Measurements from ENCODE around the gene SLAMF6.

The SLAMF6 gene

GRCh38 chr1:160460683-160461287 lies 62.3 kb downstream of the SLAMF6 start:
- DNase-seq = no peak

GRCh38 chr1:160460214-160460642 lies 62.8 kb downstream of the SLAMF6 start:
- no peak for DNase-seq

DNA sequence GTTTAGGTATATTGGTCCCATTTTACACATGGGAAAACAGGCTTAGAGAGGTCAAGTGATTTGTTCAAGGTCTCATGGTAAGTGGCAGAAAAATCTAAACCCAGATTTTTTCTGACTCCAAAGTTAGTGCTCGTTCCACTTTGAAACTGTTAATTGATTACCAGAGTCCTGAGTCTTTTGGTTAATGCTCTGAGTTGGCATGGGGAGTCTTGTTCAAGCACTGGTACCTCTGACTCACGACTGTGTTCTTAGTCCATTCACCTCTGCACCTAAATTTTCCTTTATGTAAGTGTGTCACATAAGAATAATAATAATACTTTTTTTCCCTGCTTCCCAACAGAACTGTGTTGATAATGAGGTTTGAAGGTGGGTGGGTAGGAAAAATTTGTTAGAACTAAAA lies 63.4 kb downstream of the SLAMF6 start:
- DNase-seq = no peak

DNA sequence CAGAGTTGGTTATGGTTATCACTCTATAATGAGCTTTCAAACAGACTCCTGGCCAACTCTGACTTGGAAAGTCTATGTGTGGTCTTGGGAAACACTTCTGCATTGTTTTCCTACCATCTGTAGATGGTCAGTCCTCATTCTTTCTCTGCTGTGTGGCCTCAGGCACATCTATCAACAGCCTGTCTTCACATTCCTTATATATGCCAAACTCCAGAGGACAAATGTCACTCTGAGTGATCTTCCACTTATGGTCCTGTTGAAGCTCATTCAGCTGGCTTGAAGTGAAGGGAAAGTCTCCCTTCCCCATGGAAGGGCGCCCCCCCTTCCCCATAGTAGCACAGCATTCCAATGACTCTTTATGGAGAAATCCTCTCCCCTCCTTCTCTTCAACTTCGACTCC lies 64.0 kb downstream of the SLAMF6 start:
- DNase-seq = no peak

DNA sequence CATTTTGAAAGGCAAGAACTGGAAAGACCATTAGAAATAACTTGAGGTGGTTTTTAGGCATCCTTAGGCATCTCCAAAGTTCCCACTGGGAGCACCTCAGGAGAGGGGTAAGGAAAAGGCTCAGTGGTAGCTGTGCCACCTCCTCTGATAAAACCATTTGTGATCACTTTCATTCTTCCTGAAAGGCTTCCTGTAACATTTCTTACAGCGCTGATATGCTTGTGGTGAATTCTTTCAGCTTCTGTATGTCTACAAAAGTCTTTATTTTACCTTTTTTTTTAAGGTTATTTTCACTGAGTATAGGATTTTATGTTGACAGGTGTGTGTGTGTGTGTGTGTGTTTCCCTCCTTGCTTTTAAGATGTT lies 67.9 kb downstream of the SLAMF6 start:
- no peak for DNase-seq

DNA sequence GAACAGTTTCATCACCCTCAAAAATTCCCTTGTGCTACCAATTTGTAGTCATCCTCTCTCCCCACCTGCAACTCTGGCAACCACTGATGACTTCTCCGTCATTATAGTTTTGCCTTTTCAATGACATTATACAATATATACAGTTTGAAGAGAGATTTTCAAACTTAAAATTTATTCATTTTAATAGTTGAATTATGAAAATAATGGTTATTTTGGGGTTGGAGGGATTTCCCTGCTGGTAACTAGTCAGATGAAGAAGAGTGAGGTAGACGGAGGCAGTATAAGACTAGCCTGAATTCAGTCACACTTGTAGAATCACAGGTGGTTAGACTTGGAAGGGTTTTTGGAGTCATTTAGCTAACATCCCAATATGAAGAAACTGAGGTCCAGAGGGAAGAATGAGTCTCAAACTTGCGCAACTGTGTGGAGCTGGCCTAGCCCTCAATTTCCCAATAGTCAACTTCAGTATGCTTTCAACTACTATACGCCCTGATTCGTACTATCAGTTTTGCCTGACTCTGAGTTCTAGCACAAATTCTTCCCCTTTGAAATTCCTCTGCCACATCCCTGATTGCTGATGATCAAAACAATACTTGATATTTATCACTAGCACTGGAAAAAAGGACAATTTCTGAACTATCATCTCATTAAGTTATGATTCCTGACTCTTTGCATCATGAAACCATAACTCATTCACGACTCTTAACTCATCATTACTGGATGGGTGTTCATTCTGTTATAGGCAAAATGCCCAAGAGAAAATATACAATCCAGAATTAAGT lies 68.5 kb downstream of the SLAMF6 start:
- no peak for DNase-seq

DNA sequence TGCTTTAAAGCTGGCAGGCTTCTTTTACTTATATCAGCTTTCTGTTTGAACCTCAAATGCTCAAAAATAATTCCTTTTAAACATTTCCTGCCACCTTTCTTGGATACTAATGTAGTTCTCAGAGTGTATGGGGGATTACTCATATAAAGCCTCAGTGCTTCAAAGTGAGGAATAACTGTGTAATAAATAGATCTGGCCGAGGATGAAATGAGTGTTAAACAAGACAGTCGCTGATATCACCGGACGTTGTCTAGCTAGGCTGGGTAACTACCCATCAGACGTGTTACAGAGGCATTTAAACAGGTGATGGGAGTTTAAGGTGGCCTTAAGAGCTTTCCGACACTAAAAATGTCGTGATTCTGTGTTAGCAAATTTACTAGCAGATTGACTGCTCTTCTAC lies 69.6 kb downstream of the SLAMF6 start:
- DNase-seq = no peak

GRCh38 chr1:160451859-160452232 lies 71.2 kb downstream of the SLAMF6 start:
- DNase-seq = no peak

- no peak for DNase-seq
Observed at GRCh38 chr1:160451119-160451858, 71.8 kb downstream of the SLAMF6 start.

- no peak for DNase-seq
Observed at GRCh38 chr1:160449494-160449893, 73.6 kb downstream of the SLAMF6 start.

GRCh38 chr1:160446945-160447600 lies 76.0 kb downstream of the SLAMF6 start:
- no peak for DNase-seq

GRCh38 chr1:160439718-160440117 lies 83.3 kb downstream of the SLAMF6 start:
- DNase-seq = no peak

DNA sequence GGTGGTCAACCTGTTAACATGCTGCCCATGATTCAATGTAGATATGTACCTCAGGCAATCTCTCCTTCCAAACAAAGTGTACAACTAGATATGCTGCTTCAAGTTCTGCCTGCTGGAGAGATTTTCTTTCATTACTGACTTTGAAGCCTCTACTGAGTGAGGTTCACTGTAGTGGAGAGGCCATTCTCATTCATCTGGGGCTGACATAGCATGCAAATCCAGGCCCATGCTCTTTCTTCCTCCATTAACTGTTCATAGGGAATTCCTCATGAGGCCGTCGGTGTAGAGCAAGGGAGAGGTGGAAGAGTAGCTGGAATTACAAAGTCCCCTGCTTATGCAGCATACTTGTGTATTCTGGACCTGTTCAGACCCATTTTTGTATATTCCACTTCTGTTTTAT lies 84.1 kb downstream of the SLAMF6 start:
- no peak for DNase-seq

DNA sequence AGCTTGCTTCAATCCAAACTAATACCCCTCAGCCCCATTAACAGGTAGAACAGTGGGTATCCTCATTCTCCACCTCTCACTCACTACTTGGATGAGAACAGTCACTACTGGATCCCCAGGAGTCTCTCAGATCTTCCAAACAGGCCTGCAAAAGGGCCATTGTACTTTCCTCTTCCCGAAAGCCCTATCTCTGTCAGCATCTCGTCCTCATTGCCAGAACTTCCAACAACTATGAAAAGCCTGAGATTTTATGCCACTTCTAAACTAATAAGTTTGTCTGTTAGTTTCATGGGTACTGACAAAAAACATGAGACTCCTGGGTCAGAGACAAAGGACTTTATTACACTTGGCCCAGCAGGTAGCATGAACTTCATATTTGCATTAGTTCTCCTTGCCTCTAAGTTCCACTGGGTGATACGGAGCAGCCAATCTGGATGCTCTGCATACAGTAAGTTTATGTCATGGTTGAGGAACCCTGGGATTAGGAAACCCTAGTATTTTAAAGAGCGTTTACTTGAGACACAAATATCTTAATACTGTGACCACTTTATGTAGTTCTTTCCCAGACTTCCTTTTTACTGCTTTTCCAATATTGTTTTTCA lies 84.6 kb downstream of the SLAMF6 start:
- no peak for DNase-seq

DNA sequence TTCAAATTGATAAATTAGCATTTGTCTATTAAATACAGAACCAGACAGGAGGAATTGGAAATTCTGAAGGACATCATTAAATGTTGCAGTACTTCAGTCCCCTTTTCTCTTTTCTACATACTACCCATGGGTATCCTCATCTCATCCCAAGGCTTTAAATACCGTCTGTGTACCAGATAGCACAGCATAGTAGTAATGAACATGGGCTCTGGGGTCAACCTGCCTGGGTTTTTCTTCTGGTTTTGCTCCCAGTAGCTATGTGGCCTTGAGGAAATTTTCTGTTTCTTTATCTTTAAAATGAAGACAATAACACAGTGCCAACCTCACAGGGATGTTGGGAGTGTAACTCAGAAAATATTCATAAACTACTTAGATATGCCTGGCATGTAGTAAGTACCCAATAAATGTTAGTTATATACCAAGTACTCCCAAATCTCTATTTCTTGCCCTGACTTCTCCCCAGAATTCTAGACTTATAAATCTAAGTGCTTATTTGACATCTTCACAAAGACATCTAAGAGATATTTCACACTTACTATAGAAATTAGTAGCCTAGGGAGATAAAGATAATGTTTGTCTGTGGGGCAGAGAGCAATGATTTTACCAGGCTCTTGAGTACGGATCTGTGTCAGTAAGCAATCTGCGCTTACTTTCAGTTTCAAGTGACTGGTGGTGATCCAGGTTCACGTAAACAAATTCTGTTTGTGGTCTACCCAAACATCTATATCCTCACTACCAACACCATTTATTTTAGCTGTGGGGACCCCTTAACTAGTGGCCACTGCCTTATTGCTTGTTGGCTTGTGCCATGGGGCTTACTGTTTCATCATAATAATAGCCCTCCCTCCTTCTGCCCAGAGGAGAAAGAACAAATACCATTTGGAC lies 85.4 kb downstream of the SLAMF6 start:
- no peak for DNase-seq

DNA sequence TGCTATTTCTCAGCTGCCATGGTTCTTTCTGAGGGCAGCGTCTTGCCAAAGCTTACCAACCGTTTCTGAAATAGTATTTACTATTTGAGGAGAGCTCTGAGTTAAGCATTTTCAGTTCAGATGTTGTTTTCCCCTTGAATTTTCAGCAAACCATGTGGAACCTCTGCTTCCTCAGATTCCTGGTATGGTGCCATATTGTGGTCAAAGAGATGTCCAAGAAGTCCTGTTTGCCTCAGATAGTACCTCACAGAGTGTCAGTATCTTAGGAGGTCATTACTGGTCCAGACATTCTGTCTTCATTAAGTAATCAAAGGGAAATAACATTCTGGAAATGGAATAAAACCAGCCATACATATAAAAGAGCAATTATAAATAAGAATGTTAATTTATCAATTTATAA lies 86.1 kb downstream of the SLAMF6 start:
- DNase-seq = no peak

All from MV-4-11 (cell line).